ENCODE results near the gene OXGR1. TPM values are rescaled to one million over a fixed set of nuclear protein-coding genes. Genes with fewer than 3 reads are reported as not detected.

The OXGR1 gene
- total RNA-seq, 3 donors from 2014 or later: 0.54 to 3.1 (median 2.0) TPM

- intact Hi-C loops (cut with DNase I, micrococcal nuclease): no loop called here
- Histone ChIP-seq H3K36me3 (ENCODE audit: low read depth) (no peaks in the 10 kb centered on the region), H3K4me3 (no peak overlapping the region), H3K4me1 (ENCODE audit: low read depth) (no peaks in the 10 kb centered on the region), H3K9me3 (peaks cover 45% of the 10 kb centered on the region)
- DNase-seq (no peak), ATAC-seq (no peak)
- TF ChIP-seq CTCF (IDR thresholded peaks at IDR 0.05): no peak
Observed at GRCh38 chr13:96966415-96967102, 27.7 kb downstream of the OXGR1 start.

- peaks cover 31% of the 10 kb centered on the region for H3K9me3 ChIP-seq
- DNase-seq (no peak), ATAC-seq (no peak)
- intact Hi-C loops (cut with DNase I, micrococcal nuclease): no loop called here
- H3K4me1 ChIP-seq (ENCODE audit: low read depth): no peaks in the 10 kb centered on the region
- H3K4me3 ChIP-seq: no peak overlapping the region
- no peaks in the 10 kb centered on the region for H3K36me3 ChIP-seq (ENCODE audit: low read depth)
- TF ChIP-seq CTCF (IDR thresholded peaks at IDR 0.05): no peak
Observed at GRCh38 chr13:96963786-96964475, 30.3 kb downstream of the OXGR1 start.

- Histone ChIP-seq H3K4me1 (ENCODE audit: low read depth) (no peaks in the 10 kb centered on the region), H3K4me3 (no peak overlapping the region), H3K36me3 (ENCODE audit: low read depth) (no peaks in the 10 kb centered on the region), H3K9me3 (peaks cover under 1% of the 10 kb centered on the region)
- intact Hi-C loops (cut with DNase I, micrococcal nuclease): no loop called here
- DNase-seq (no peak), ATAC-seq (no peak)
- TF ChIP-seq CTCF (IDR thresholded peaks at IDR 0.05): no peak
Observed at GRCh38 chr13:96960379-96960778, 33.9 kb downstream of the OXGR1 start.

GRCh38 chr13:96958286-96958891, 35.9 kb downstream of the OXGR1 start:
- ATAC-seq: peak; percentile 22
- H3K9me3 ChIP-seq: no peaks in the 10 kb centered on the region
- peak in 1 of 3 donors; percentile 56 for DNase-seq
- intact Hi-C loops (cut with DNase I, micrococcal nuclease): no loop called here
- H3K36me3 ChIP-seq (ENCODE audit: low read depth): no peaks in the 10 kb centered on the region
- H3K4me1 ChIP-seq (ENCODE audit: low read depth): no peaks in the 10 kb centered on the region
- peak; percentile 71 for TF ChIP-seq CTCF (IDR thresholded peaks at IDR 0.05)
- no peak overlapping the region for H3K4me3 ChIP-seq

GRCh38 chr13:96952595-96952994, 41.7 kb downstream of the OXGR1 start:
- no peaks in the 10 kb centered on the region for H3K4me1 ChIP-seq (ENCODE audit: low read depth)
- no peak for TF ChIP-seq CTCF (IDR thresholded peaks at IDR 0.05)
- no peak overlapping the region for H3K4me3 ChIP-seq
- no peaks in the 10 kb centered on the region for H3K9me3 ChIP-seq
- no peak for ATAC-seq
- no peak for DNase-seq
- H3K36me3 ChIP-seq (ENCODE audit: low read depth): no peaks in the 10 kb centered on the region
- intact Hi-C loops (cut with DNase I, micrococcal nuclease): loop anchor here in 1 of 2 donors (5.0 kb wide), 1 partner anchor 130 kb away; no protein-coding TSS in a partner anchor
